ENCODE results near the gene SEZ6L2.

DNA sequence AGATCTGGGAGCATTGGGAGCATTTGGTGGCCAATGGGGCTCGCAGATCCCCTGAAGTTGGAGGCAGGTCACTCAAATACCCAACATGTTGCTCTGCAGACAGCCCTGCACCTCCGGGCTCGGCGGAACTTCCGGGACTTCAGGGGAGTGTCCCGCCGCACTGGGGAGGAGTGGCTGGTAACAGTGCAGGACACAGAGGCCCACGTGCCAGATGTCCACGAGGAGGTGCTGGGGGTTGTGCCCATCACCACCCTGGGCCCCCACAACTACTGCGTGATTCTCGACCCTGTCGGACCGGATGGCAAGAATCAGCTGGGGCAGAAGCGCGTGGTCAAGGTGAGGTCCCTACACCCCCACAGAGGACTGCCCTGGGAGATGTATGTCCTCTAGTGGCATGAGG is 62.7 kb downstream of the SEZ6L2 start:
- no peak for TF ChIP-seq EZH2 (IDR thresholded peaks at IDR 0.05; ENCODE audit: low read depth, low read length, severe bottlenecking)
- TF ChIP-seq POLR2A (IDR thresholded peaks at IDR 0.05; ENCODE audit: control extremely low read depth in 1 of 2, low read depth in 2 of 2, low read length in 2 of 2): no peak
- no peak for TF ChIP-seq GABPA (IDR thresholded peaks at IDR 0.05; ENCODE audit: borderline replicate concordance, insufficient read depth, low read length)
- TF ChIP-seq ASH2L (IDR thresholded peaks at IDR 0.05; ENCODE audit: low read length): no peak
- TF ChIP-seq RAD21 (IDR thresholded peaks at IDR 0.05 in 1 of 2, conservative IDR thresholded peaks at IDR 0.05 in 1 of 2; ENCODE audit: low read depth in 2 of 2, low read length in 2 of 2): no peak
- TF ChIP-seq, protein P1, sequence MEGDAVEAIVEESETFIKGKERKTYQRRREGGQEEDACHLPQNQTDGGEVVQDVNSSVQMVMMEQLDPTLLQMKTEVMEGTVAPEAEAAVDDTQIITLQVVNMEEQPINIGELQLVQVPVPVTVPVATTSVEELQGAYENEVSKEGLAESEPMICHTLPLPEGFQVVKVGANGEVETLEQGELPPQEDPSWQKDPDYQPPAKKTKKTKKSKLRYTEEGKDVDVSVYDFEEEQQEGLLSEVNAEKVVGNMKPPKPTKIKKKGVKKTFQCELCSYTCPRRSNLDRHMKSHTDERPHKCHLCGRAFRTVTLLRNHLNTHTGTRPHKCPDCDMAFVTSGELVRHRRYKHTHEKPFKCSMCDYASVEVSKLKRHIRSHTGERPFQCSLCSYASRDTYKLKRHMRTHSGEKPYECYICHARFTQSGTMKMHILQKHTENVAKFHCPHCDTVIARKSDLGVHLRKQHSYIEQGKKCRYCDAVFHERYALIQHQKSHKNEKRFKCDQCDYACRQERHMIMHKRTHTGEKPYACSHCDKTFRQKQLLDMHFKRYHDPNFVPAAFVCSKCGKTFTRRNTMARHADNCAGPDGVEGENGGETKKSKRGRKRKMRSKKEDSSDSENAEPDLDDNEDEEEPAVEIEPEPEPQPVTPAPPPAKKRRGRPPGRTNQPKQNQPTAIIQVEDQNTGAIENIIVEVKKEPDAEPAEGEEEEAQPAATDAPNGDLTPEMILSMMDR (IDR thresholded peaks at IDR 0.05; ENCODE audit: control extremely low read depth in 1 of 3, insufficient read depth in 1 of 3, low read depth in 1 of 3, low read length in 3 of 3): no peak
- no peak for TF ChIP-seq SIX5 (IDR thresholded peaks at IDR 0.05; ENCODE audit: low read depth, low read length)
- TF ChIP-seq, protein P2, sequence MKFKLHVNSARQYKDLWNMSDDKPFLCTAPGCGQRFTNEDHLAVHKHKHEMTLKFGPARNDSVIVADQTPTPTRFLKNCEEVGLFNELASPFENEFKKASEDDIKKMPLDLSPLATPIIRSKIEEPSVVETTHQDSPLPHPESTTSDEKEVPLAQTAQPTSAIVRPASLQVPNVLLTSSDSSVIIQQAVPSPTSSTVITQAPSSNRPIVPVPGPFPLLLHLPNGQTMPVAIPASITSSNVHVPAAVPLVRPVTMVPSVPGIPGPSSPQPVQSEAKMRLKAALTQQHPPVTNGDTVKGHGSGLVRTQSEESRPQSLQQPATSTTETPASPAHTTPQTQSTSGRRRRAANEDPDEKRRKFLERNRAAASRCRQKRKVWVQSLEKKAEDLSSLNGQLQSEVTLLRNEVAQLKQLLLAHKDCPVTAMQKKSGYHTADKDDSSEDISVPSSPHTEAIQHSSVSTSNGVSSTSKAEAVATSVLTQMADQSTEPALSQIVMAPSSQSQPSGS (IDR thresholded peaks at IDR 0.05; ENCODE audit: low read length): no peak
- no peak for TF ChIP-seq ZNF274 (IDR thresholded peaks at IDR 0.05; ENCODE audit: borderline replicate concordance, extremely low read depth, low read length)
